ENCODE data around the gene CNPY1.
"Not testable (repeated sequence)": the region's sequence is repeated elsewhere in the genome, so short reads cannot be mapped to it uniquely, and the experiment has no call there.

CNPY1 gene

DNA sequence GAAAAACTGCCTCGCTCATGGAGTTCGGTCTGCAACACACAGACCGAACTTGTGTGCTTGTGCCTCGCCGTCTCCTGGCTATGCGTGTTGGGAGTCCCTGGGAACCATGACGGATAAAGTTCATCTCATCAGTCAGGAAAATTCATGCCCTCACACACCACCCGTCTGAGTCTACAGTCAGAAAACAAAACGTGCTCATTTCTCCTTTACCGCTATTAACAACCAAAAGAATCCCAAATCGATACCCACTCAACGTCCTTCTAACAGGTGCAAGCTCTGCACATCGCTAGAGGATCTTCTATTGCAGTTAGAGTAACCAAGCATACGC, 13.6 kb downstream of the CNPY1 start:
- DNase-seq, result peak; percentile 16

DNA sequence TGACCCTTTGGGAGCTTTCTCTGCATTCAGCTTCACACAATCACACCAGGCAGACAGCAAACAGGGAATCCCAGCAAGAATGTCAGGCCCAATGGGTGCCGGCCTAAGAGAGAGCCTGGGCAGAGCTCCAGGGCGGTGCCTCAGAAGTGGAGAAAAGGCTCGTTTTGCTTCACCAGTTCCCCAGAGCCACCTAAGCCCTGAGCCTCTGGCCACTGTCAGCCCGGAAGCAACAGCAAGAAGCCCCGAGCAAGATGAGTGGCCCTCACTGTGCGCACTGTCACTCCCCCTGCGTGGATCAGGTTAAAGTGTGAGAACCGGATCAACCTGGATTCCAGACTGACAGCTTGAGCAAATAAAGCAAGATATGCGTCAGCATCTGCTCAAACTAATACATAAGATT, 14.7 kb downstream of the CNPY1 start:
- peak; percentile 6 for DNase-seq

DNA sequence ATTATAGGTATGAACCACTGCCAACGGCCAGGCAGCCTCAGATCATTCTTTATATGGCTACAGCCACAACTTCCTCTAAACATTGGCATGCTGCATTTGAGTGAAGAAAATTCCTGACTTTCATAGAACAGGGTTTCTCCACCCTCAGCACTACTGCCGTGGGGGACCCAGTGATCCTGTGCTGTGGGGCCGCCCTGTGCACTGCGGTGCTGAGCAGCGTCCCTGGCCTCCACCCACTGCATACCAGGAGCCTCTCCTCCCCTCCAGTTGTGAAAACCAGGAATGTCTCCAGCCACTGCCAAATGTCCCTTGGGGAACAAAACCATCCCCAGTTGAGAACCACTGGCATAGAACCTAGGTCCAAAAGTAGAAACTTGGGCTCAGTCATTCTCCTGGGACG, 15.8 kb downstream of the CNPY1 start:
- DNase-seq, result no peak

DNA sequence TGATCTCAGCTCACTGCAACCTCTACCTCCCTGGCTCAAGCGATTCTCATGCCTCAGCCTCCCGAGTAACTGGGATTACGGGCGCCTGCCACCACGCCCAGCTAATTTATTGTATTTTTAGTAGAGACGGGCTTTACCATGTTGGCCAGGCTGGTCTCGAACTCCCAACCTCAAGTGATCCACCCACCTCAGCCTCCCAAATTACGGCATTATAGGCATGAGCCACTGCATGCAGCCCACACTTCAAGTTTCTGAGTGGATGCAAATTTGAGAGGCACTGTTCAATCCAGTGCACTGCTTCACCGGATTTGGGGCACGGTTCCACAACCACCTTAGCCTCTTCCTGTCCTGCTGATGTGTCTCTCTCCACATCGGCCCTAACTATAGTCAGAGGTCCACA, 16.5 kb downstream of the CNPY1 start:
- no peak for DNase-seq

DNA sequence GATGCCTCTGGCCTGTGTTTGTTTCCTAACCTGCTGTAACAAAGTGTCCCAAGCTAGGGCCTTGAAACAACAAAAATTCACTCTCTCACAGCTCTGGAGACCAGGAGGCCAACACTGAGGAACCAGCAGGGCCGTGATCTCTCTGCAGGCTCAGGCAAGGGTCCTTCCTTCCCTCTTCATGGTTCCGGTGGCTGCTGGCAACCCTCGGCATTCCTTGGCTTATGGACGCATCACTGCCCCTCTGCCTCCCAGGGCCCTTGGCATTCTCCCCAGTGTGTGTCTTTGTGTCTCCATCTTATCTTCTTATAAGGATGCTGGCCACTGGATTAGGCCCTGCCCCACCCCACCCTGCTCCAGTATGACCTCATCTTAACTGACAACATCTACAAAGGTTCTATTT, 17.0 kb downstream of the CNPY1 start:
- no peak for DNase-seq

DNA sequence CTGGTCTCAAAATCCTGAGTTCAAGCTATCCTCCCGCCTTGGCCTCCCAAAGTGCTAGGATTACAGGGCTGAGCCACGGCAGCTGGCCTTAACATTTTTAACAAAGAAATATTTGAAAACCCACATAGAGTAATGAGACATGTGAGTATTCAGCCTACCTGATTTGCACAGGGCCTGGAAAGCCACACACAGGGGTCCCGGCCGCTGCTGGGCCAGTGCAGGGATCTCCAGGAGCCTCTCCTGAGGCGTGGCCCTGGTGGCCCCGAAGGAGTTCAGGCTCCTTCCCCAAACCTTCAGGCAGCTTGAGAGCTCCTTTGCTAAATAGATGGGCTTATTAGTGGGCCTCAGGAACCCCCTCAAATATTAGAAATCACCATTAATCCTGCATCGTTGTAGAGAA, 18.7 kb downstream of the CNPY1 start:
- DNase-seq, result no peak

DNA sequence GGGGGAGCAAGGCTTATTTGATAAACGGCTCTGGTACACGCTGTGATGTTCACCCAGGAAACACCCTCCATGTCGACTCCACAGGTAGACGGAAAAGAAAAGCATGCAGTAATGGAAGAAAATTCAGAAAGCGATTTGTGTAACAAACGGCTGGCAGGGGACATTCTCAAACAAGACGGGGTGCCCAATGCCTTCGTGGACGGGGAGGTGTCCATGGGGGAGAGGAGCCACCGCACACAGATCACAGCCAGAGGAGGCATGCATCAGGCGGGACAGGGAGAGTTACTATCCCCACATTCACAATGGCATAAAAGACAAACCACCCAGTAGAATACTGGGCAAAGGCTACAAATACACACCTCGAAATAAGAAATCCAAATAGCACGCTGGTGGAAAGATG, 20.1 kb downstream of the CNPY1 start:
- DNase-seq, result no peak

DNA sequence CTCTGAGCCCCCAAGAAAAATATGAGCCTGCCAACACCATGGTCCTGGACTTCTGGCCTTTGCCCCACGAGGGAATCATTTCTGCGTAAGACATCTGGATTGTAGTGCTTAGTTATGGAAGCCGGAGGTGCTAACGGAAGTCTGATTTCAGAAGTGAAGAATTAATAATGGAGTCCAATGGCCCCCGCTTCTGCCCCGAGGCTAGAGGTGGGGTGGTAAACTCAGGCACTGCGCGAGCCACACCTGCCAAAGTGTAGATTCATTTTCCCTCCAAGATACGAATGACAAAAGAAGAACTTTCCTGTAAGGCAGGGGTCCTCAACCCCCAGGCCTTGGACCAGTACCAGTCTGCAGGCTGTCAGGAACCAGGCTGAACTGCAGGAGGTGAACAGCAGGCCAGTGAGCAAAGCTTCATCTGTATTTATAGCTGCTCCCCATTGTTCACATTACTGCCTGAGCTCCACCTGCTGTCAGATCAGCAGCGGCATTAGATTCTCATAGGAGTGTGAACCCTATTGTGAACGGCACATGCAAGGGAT, 22.3 kb downstream of the CNPY1 start:
- DNase-seq, result no peak

DNA sequence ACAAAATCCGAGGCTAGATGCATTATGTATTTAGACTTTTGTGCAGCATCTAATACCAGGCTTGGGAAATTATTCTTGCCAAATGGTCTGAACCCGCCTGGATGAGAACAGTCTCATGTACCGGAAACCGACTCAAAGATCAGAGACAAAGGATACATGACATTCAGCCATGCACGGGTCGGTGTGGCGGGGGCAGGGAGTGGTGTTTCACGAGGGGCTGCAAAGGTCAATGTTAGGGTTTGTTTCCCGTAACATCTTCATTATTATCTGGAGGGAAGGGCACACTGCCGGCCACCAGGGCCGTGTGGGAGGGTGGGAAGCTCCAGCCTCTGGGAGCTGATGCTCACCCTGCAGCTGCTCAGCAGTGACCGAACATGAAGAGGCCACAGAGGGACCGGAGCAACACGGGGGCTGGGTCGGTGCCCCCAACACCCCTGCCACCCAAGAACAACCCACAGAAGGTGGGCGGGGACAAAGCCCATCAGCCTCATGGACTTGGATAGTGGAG, 23.1 kb downstream of the CNPY1 start:
- DNase-seq, result no peak

DNA sequence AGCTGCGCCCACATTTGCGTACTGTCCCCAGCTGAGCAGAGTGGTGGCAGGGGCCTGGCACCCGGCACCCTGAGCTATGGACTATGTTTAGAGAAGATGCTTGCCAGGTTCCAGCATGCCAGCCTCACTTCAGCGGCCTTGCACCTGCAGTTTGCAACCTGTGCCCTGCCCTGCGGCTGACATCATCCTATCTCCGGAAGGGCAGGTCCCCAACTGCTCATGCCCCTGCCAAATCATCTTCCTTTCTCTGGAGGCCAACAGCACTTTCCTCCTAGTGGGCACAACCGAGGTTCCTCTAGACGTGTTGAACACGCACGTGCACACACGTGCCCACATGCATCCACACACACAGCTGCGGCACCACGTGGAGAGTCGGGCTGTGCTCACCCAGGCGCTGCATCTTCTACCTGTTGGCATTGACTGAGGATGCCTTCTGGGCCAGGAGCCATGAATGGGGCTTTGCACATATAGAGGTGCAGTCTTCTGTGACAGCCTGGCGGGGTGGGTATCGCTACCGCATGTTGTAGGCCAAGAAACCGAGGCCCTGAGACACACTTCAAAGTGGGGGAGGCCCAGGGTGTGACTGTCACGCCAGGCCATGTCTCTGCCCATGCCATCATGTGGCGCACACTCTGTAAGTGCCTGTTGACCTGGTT, 24.5 kb downstream of the CNPY1 start:
- DNase-seq, result no peak

DNA sequence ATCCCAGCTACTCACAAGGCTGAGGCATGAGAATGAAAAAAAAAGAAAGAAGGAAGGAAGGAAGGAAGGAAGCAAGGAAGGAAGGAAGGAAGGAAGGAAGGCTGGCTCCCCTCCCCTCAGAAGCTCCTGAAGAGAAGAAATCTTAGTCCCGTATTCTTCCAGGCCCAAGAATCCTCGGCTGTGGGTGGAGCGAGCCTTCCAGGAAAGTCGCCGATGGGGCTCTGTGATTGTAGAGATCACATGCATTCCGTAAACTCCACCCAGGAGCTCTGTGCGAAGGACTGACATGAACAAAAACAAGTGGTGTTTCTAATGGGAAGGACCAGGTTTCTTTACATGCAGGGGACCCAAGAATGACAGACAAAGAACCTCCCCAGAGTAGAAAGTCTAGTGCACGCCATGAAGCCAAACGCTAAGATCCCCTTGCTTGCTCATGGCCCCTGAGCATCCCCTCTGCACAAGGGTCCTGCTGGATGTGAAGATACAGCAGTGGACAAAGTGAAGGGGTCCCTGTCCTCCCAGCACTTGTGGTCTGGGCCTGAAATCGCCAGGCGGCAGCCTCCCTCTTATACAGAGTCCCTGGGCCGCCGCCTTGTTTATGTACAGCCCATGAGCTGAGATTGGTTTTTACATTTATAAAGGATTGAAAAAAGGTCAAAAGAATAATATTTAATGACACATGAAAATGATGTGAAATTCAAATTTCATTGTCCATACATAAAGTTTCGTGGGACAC, 25.2 kb downstream of the CNPY1 start:
- DNase-seq, result no peak

DNA sequence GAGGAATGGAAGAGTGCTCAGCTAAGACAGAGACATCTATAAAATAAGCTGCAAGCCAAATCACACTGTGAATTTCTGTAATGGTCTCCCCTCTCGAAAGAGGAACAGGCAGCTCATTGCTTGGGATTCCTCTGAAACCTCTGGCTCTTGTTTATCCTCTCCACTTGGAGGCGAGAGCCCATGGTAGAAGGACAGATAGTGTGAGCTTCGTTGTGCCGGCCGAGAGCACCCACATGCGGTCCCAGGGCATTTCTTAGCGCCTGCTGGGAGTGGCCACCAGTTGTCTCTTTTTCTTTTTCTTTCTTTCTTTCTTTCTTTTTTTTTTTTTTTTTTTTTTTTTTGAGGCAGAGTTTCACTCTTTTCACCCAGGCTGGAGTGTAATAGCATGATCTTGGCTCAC, 26.2 kb downstream of the CNPY1 start:
- DNase-seq, result no peak

DNA sequence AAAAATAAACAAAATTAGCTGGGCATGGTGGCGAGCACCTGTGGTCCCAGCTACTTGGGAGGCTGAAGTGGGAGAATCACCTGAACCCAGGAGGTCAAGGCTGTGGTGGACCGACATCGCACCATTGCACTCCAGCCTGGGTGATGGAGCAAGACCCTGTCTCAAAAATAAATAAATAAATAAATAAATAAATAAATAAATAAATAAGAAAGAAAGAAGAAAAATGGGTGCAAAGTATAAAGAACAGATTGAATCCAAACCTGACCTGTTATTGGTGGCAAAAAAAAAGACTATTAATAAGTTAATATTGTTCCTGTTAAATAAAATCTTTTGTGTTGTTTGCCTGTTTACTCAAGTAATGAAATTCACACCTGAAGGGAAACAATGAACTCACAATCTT, 27.0 kb downstream of the CNPY1 start:
- not testable (repeated sequence) for DNase-seq

DNA sequence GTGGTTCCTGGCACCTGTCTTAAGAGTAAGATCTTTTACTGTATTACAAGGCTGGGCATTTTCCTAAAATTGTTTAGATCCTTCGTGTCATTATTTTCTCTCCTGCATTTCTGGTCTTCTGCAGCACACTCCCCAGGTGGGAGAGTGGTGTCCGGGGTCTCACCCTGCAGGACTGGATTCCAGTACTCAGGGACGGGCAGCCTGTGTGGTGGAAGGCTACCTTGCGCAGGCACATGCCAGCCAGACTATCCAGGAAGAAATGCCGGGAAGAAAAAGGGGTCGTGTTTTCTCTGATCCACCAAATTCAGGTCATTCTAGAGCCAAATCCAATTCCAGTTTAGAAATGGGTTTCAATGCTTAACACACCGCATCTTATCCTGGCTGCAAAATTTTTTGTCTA, 27.7 kb downstream of the CNPY1 start:
- no peak for DNase-seq

DNA sequence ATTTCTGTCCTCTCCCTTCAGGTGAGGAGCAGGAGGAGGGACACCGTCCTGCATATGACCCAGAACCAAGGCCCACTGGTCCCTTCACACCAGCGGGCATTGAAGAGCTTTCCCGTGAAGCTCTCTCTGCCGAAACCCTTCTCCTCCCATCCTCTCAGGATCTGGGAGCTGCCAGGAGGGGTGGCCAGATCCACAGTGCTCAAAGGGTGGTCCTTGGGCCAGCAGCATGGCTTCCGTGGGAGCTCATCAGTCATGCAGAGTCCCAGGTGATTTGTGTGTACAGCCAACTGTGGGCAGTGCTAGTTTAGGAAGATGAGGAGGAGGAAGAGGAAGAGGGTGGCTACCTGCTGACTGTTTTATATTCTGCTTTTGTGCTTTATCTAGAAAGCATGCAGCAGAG, 28.4 kb downstream of the CNPY1 start:
- DNase-seq, result no peak

DNA sequence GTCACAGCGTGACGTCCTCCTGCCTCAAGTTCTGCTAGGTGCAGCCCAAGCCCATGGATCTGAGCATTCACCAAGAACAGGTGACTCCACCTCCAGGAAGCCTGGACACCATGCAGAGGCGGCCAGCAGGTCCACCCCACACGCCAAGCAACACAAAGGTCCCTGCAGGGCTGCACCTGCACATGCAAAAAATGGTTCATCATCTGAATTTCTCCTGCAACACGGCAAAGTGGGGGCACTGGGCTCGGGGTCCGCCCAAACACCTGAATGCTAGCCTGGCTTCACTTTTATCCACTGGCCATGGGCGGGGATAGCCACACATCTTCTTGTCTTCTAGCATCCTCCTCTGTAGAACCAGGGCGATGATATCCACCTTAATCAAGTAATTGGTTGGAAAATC, 28.9 kb downstream of the CNPY1 start:
- no peak for DNase-seq

DNA sequence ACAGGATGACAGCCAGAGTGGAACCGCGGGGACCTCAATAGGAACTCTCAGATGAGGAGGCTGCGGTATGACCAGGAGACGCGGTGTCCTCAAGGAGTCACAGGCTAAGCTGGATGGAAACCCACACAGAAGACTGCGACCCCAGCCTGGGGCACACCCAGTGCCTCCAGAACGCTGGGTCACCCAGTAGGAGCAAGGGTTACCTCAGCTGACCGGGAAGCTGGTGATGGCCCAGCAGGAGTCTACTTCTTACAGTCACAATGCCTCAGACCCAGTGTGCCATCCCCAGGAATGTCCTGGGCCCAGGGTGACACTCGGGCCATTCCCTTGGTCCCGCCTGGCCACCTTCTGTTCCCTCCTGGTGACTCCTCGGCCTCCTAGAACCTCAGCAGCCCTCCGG, 29.9 kb downstream of the CNPY1 start:
- DNase-seq, result no peak

DNA sequence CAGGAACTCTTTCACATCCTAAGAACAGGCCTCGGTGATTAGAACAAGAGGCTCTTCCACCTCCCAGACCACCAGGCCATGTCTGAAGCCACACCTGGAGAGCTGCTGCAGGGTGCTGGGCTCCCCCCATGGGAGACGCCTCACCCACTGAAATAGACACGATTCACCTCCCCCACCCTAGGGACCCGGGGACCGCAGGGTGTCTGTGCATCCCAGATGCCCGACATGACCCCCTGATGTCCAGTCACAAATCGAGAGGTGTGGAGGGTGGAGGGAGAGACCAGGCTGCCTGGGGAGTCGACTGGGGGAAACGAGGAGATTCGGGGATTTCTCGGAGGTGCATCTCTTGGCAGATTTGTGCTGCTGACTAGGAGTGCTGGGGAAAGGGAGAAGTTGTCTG, 31.0 kb downstream of the CNPY1 start:
- no peak for DNase-seq

DNA sequence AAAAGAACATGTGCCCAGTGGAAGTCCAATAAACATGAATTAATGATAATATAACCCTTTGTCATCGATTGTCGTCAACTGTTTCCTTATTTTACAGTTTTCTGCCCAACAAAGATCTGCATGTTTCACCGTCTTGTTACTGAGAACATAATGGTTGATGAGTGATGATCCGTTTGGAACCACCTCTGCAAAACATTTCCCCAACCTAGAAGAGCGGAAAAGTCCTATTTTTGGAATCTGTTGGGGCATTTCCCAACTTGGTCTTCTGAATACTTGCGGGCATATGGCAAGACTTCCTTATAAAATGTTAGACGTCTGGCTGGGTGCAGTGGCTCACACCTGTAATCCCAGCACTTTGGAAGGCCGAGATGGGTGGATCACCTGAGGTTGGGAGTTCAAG, 32.1 kb downstream of the CNPY1 start:
- no peak for DNase-seq

DNA sequence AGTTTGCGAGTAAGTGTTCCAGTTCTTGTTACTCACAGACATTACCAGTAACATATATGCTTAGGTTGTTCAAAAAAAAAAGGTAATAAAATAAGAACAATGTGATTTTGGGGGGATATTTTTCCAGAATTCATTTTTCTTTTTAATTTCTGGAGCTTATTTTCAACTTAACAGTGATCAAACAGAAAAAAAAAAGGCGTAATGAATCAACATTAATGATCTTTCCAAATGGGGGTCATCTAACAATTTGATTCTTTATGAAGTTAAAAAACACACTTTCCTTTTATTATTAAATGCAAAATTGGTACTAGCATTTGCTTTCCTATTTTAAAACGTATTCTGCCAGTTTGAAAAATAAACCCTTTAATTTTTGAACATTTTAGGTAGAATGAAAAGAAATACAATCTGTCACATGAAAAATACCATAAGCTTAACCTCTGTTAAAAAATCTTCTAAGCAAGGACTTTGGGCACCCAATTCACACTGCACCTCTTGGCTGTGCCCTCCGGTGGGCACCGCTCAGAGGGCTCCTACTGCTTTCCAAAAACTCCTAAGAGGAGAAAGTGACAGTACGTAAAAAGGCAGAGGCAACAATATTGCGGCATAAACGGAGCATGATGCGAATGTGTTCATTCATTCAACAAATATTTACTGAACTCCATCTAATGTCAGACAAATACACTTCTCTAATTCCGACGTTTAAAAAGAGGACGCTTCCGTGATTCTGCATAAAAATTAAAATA, 32.6 kb downstream of the CNPY1 start:
- DNase-seq, result no peak

DNA sequence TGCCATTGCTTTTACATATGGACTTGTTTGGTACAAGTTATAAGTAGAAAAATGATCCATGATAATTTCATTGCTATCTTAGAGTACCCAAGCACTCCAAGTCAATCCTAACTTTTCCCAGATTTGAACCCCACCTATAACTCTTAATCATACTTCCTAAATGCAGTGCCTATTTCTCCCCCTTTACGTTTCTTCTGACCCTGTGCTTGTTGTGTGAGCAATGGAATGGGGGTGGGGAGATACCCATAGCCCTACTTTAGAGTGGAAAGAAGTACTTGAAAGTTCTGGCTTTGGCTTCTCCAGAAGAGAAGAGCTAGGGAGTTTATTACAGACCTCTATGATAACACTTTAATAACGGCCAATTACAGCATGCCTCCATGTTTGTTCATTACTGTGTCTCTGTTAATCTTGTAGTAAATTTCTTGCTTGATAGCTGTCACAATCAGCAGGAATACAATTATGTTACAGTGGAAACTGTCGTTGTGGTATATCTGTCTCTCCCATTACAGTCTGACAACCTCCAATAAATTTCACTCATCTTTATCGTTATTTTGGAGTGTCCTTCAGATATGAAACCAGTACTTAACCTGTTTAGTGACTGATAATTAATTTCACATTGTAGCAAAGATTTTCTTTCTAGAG, 34.0 kb downstream of the CNPY1 start:
- peak; percentile 11 for DNase-seq

DNA sequence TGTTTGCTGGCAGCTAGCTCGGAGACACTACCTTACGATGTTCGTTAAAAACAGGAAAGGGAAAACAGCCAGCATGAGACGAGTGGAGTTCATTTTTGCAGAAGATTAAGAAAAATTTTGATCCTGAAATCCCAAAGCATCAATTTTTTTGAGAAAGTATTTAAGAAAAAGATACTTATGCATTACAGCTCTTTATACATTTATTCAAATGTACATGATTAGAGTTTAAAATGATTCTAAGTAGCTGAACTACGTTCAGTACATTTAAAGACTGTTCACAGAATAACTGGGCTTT, 34.7 kb downstream of the CNPY1 start:
- DNase-seq, result peak; percentile 17
